ENCODE results near the gene ALG2. TPM values are rescaled to one million over a fixed set of nuclear protein-coding genes. Genes with fewer than 3 reads are reported as not detected.
A peak's percentile ranks its signal among the peaks of the same experiment; 100 is the strongest.

The ALG2 gene
- polyA plus RNA-seq: 24.7 TPM

DNA sequence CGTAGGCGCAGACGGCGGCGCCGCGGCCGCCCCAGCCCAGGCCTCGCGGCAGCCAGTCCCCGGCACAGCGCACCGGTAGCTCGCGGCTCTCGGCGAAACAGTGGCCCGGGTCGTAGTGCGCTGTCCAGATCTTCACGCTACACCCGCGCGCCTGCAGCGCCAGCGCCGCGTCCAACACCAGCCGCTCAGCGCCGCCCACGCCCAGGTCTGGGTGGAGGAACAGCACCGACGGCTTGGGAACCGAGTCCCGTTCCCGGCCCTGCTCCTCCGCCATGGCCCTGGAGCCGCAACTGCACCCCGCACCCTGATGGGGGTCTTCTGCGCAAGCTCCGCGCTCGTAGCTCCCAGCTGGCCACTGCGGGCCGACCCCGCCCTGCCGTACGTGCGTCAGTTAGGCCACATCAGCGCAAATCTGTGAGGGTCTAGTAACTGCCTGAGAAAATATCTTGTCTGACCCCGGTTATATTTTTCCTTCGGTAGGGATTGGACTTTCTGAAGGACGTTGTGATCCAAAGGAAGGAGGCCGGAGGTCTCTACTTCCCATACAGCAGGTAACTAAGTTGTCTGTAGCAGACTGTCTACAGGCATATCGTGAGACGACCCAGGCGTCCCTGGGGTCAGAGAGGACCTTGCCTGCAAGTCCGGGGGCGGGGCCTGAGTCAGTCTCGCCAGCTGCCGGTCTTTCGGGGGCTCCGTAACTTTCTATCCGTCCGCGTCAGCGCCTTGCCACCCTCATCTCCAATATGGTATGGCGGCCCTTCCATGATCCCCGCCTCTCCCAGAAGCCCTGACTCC lies at the start of gene ALG2, which contains the start of gene SEC61B:
Gene ALG2 (minus strand): TSS at position 322 of the 795 bp plus-strand sequence. CDS start 48 bp downstream, at position 274.
Gene SEC61B (plus strand): TSS at position 662 of the 795 bp plus-strand sequence. CDS start 82 bp downstream, at position 744.
- peak within 1 kb of the TSS; percentile 99 to 100 (median 100) for H3K4me3 Mint-ChIP-seq
- H3K9me3 Mint-ChIP-seq: no peaks in the 10 kb centered on the region
- no peaks in the 10 kb centered on the region for H3K27me3 Mint-ChIP-seq
- H3K27ac Mint-ChIP-seq: peak within 1 kb of the TSS; percentile 100
- H3K4me1 Mint-ChIP-seq: peaks cover 48 to 54% (median 53%) of the 10 kb centered on the region in 3 donors
- peaks cover 10% of the 10 kb centered on the region for H3K36me3 Mint-ChIP-seq

DNA sequence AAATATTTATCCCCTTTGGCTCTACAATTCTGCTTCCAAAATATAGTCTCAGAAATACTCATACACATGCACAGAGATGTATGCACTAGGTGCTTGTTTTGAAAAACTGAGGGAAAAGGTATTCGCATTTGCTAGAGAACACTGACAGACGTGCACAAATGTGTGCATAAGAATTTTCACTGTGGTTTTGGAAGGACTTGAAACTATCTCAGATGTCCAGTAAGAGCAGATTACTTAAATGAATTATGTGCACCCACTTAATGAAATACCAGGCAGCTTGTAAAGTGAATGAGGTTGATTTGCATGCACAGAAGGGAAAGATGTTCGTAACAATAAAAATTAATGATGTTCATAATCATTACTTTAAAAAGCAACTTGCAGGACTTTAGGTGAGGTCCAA lies 48.7 kb upstream of the ALG2 start:
- peaks cover 0 to 1% (median 0%) of the 10 kb centered on the region in 3 donors for H3K9me3 Mint-ChIP-seq
- no peak overlapping the region for H3K4me3 Mint-ChIP-seq
- no peak overlapping the region for H3K27ac Mint-ChIP-seq
- no peaks in the 10 kb centered on the region for H3K27me3 Mint-ChIP-seq
- peaks cover 9 to 12% (median 9%) of the 10 kb centered on the region in 3 donors for H3K4me1 Mint-ChIP-seq
- H3K36me3 Mint-ChIP-seq: peaks cover 4% of the 10 kb centered on the region

- H3K9me3 Mint-ChIP-seq: peaks cover 0 to 1% (median 0%) of the 10 kb centered on the region in 3 donors
- H3K4me3 Mint-ChIP-seq: no peak overlapping the region
- H3K36me3 Mint-ChIP-seq: peaks cover 4% of the 10 kb centered on the region
- no peak overlapping the region for H3K27ac Mint-ChIP-seq
- H3K27me3 Mint-ChIP-seq: no peaks in the 10 kb centered on the region
- H3K4me1 Mint-ChIP-seq: peaks cover 9 to 17% (median 9%) of the 10 kb centered on the region in 3 donors
Observed at GRCh38 chr9:99269416-99269815, 47.7 kb upstream of the ALG2 start.

- Mint-ChIP-seq H3K4me1 (peaks cover 10 to 24% (median 17%) of the 10 kb centered on the region in 3 donors), H3K4me3 (peak overlapping the region in 2 of 4 donors; percentile 36 to 89), H3K36me3 (peaks cover 4% of the 10 kb centered on the region), H3K27me3 (no peaks in the 10 kb centered on the region), H3K27ac (peak overlapping the region in 1 of 3 donors; percentile 81), H3K9me3 (no peaks in the 10 kb centered on the region)
Observed at GRCh38 chr9:99266255-99267023, 44.7 kb upstream of the ALG2 start.

DNA sequence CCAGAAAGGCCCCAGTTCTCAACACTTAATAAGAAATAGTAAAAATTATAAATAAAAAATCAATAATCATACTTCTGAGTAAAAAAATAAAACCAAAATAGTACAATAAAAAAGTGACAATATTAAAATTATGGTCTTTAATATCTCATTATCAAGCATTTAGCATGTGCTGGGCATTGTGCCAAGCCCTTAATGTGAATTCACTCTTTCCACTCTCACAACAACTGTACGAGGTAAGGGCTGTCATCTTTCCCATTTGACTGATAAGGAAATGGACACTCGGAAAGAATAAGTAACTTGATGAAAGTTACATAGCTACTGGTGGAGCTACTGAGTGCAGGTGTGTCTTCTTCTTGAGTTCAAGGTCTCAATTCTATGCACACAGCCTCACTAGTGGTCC lies 43.9 kb upstream of the ALG2 start:
- Mint-ChIP-seq H3K36me3 (peaks cover 6% of the 10 kb centered on the region), H3K9me3 (no peaks in the 10 kb centered on the region), H3K4me3 (no peak overlapping the region), H3K27ac (no peak overlapping the region), H3K4me1 (peaks cover 10 to 24% (median 17%) of the 10 kb centered on the region in 3 donors), H3K27me3 (no peaks in the 10 kb centered on the region)

GRCh38 chr9:99264070-99264680 lies 42.4 kb upstream of the ALG2 start:
- no peak overlapping the region for H3K4me3 Mint-ChIP-seq
- H3K27ac Mint-ChIP-seq: no peak overlapping the region
- H3K4me1 Mint-ChIP-seq: peaks cover 10 to 27% (median 21%) of the 10 kb centered on the region in 3 donors
- H3K27me3 Mint-ChIP-seq: no peaks in the 10 kb centered on the region
- H3K36me3 Mint-ChIP-seq: peaks cover 6% of the 10 kb centered on the region
- H3K9me3 Mint-ChIP-seq: no peaks in the 10 kb centered on the region

GRCh38 chr9:99262949-99263418 lies 41.2 kb upstream of the ALG2 start:
- Mint-ChIP-seq H3K9me3 (no peaks in the 10 kb centered on the region), H3K4me1 (peaks cover 10 to 27% (median 21%) of the 10 kb centered on the region in 3 donors), H3K27ac (peak overlapping the region in 1 of 3 donors; percentile 55), H3K27me3 (no peaks in the 10 kb centered on the region), H3K36me3 (peaks cover 6% of the 10 kb centered on the region), H3K4me3 (peak overlapping the region in 2 of 4 donors; percentile 44 to 81)

DNA sequence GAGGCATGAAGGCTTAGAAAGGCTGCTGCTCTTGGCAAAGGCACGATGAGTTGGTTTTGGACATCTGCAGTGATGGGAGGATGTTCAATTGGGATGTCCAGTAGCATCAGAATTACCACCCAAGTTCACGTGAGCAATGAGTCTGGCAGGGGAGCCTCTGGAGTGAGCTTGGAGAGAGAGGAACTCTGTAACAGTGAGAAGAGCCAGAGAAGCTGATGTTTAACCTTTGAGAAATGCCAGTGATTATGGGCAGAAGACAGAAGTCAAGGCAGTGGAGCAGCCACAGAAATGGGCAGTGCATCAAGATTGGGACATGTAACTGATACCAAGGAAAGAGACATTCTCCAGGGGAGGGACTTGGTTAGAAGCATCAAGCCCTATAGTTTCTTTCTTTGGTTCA lies 40.2 kb upstream of the ALG2 start:
- H3K27me3 Mint-ChIP-seq: no peaks in the 10 kb centered on the region
- no peaks in the 10 kb centered on the region for H3K9me3 Mint-ChIP-seq
- peak overlapping the region in 1 of 3 donors; percentile 67 for H3K27ac Mint-ChIP-seq
- H3K4me3 Mint-ChIP-seq: no peak overlapping the region
- peaks cover 10 to 25% (median 17%) of the 10 kb centered on the region in 3 donors for H3K4me1 Mint-ChIP-seq
- peaks cover 6% of the 10 kb centered on the region for H3K36me3 Mint-ChIP-seq

DNA sequence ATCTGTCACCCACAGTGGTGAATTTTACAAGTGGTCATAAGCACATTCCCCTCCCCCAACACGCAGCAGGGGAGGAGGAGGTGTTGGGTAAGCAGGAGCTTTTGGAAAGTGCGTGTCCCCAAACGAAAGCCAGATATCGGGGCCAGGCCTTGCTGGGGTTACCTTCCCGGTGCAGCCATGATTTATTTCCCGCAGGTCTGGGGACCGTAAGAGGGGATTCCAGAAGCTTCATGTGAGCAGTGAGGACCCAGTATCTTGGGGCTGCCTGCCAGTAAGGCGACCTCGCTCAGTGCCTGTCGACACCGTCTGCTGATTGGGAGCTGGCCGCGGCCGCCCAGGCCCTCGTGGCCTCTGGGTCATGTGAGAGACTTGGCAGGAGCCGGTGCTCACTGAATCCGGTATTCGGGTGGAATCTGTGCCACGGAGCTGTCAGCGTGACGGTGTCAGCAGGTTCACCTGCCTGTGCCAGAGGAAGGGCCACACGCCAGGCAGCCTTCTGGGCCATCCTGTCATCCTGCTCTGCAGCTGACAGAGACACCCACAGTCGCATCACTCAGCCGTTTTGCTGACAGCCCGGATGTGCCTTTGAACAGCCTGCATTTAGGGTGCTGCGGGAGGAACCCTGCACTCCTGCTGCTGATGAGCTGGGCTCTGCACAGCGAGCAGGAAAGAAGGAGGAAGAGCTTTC lies 37.6 kb upstream of the ALG2 start:
- peaks cover 2% of the 10 kb centered on the region for H3K36me3 Mint-ChIP-seq
- peak overlapping the region in 2 of 4 donors; percentile 43 to 63 for H3K4me3 Mint-ChIP-seq
- H3K27me3 Mint-ChIP-seq: no peaks in the 10 kb centered on the region
- no peak overlapping the region for H3K27ac Mint-ChIP-seq
- H3K9me3 Mint-ChIP-seq: no peaks in the 10 kb centered on the region
- peaks cover 4 to 17% (median 7%) of the 10 kb centered on the region in 3 donors for H3K4me1 Mint-ChIP-seq

- Mint-ChIP-seq H3K27me3 (no peaks in the 10 kb centered on the region), H3K4me1 (peaks cover 15 to 19% (median 17%) of the 10 kb centered on the region in 3 donors), H3K36me3 (peaks cover 2% of the 10 kb centered on the region), H3K27ac (peak overlapping the region in 1 of 3 donors; percentile 78), H3K4me3 (no peak overlapping the region), H3K9me3 (no peaks in the 10 kb centered on the region)
Observed at GRCh38 chr9:99257723-99258389, 36.1 kb upstream of the ALG2 start.

- H3K4me1 Mint-ChIP-seq: peaks cover 13 to 17% (median 15%) of the 10 kb centered on the region in 3 donors
- H3K27me3 Mint-ChIP-seq: no peaks in the 10 kb centered on the region
- H3K9me3 Mint-ChIP-seq: no peaks in the 10 kb centered on the region
- peak overlapping the region in 1 of 3 donors; percentile 53 for H3K27ac Mint-ChIP-seq
- H3K4me3 Mint-ChIP-seq: no peak overlapping the region
- H3K36me3 Mint-ChIP-seq: no peaks in the 10 kb centered on the region
Observed at GRCh38 chr9:99255651-99256050, 33.9 kb upstream of the ALG2 start.

DNA sequence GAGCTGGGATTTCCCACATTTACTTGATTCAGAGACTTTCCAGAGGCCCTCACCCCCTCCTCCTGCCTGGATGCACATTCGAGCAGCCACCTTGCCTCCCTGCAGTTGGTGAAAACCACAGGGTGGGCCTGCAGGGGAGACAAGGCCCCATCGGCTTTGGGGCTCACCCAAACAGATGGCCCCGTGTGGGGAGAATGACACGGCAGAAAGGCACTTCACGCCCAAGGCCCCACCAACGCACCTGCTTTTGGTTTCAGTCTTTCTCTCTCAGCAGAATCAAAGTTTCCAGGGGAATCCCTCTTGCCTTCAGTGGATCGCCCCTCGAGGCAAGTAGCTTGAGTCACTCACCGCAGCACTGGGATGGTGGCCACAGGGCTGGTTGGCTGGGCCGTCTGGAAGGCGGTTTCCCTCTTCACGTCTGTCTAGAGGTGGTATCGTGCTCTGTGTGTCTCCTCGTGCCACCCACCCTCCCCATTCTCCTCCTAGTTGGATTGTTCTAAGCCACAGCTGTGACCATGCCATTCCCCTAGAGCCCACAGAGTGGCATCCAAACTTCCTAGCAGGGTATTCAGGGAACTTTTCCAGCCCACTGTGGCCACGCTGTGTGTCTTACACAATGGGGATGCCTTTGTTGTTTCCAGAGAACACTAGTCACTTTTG lies 32.2 kb upstream of the ALG2 start:
- Mint-ChIP-seq H3K4me1 (peaks cover 10 to 17% (median 10%) of the 10 kb centered on the region in 3 donors), H3K36me3 (no peaks in the 10 kb centered on the region), H3K27ac (no peak overlapping the region), H3K27me3 (no peaks in the 10 kb centered on the region), H3K9me3 (no peaks in the 10 kb centered on the region), H3K4me3 (peak overlapping the region in 3 of 4 donors; percentile 72 to 88 (median 87))

DNA sequence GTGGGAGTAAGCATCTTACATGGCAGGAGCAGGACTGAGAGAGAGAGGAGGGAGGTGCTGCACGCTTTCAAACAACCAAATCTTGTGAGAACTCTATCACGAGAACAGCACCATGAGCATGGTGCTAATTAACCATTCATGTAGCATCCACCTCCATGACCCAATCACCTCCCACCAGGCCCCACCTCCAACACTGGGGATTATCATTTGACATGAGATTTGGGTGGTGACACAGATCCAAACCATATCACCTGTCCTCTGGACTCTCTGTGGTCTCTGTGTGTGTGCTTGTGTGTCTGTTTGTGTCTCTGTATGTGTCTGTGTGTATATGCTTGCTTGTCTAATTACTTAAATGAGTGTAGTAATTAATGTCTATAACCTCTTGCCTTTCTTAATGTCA lies 31.4 kb upstream of the ALG2 start:
- H3K9me3 Mint-ChIP-seq: no peaks in the 10 kb centered on the region
- H3K36me3 Mint-ChIP-seq: no peaks in the 10 kb centered on the region
- H3K27ac Mint-ChIP-seq: peak overlapping the region in 1 of 3 donors; percentile 13
- no peaks in the 10 kb centered on the region for H3K27me3 Mint-ChIP-seq
- peak overlapping the region in 2 of 4 donors; percentile 87 to 88 for H3K4me3 Mint-ChIP-seq
- peaks cover 10 to 17% (median 10%) of the 10 kb centered on the region in 3 donors for H3K4me1 Mint-ChIP-seq
